H9 (cell line): ENCODE data around the gene DCDC2C. TPM values are rescaled to one million over a fixed set of nuclear protein-coding genes. Genes with fewer than 3 reads are reported as not detected.

ENCODE experiments used
- DNase-seq: peaks from one replicate; pipeline ENCODE4 v3.0.0-alpha.2; 2017
- H2AFZ ChIP-seq: one replicate; pipeline ENCODE4 v1.6.1; 2013; ENCODE audit warnings: mild to moderate bottlenecking, low read length, control low read depth, moderate library complexity
- H2AK5ac ChIP-seq: 2 replicates; pipeline ENCODE4 v1.6.1; 2013; ENCODE audit warnings: low read length, control low read depth, mixed read lengths; ENCODE audit not compliant: insufficient read length
- H2BK120ac ChIP-seq: one replicate; pipeline ENCODE4 v1.6.1; 2013; ENCODE audit warnings: low read depth, mild to moderate bottlenecking, low read length, control low read depth, inconsistent platforms; ENCODE audit not compliant: poor library complexity, severe bottlenecking
- H2BK12ac ChIP-seq: 2 replicates; pipeline ENCODE4 v1.6.1; 2013; ENCODE audit warnings: low read length, control low read depth, mixed read lengths, low read depth; ENCODE audit not compliant: insufficient read length
- H2BK15ac ChIP-seq: 2 replicates; pipeline ENCODE4 v1.6.1; 2013; ENCODE audit warnings: low read depth, low read length, control low read depth
- H2BK20ac ChIP-seq: one replicate; pipeline ENCODE4 v1.6.1; 2013; ENCODE audit warnings: low read depth, mild to moderate bottlenecking, low read length, control low read depth, inconsistent platforms; ENCODE audit not compliant: poor library complexity, severe bottlenecking
- H2BK5ac ChIP-seq: 2 replicates; pipeline ENCODE4 v1.6.1; 2013; ENCODE audit warnings: low read length, control low read depth, mixed read lengths; ENCODE audit not compliant: insufficient read length
- H3K14ac ChIP-seq: 2 replicates; pipeline ENCODE4 v1.6.1; 2013; ENCODE audit warnings: low read length, control low read depth; ENCODE audit not compliant: insufficient read depth
- H3K18ac ChIP-seq: 2 replicates; pipeline ENCODE4 v1.6.1; 2013; ENCODE audit warnings: low read depth, mild to moderate bottlenecking, mixed read lengths, low read length, control low read depth; ENCODE audit not compliant: insufficient read length
- H3K23ac ChIP-seq: 2 replicates; pipeline ENCODE4 v1.6.1; 2013; ENCODE audit warnings: low read length, control low read depth, mixed read lengths, low read depth; ENCODE audit not compliant: insufficient read length
- H3K23me2 ChIP-seq: 2 replicates; pipeline ENCODE4 v1.6.1; 2013; ENCODE audit warnings: low read depth, mild to moderate bottlenecking, mixed read lengths, low read length, control low read depth; ENCODE audit not compliant: insufficient read length, poor library complexity, severe bottlenecking
- H3K27ac ChIP-seq: 2 replicates; pipeline ENCODE4 v1.5.1; 2013; ENCODE audit warnings: low read length, control low read depth, mixed read lengths, low read depth; ENCODE audit not compliant: insufficient read length
- H3K27me3 ChIP-seq: 2 replicates; pipeline ENCODE4 v1.6.1; 2013; ENCODE audit warnings: low read length, control low read depth, inconsistent platforms; ENCODE audit not compliant: insufficient read depth
- H3K4ac ChIP-seq: 2 replicates; pipeline ENCODE4 v1.6.1; 2013; ENCODE audit warnings: low read depth, mild to moderate bottlenecking, control low read depth, inconsistent platforms, low read length, moderate library complexity
- H3K4me1 ChIP-seq: 2 replicates; pipeline ENCODE4 v1.6.1; 2013; ENCODE audit warnings: low read length, control low read depth, inconsistent platforms; ENCODE audit not compliant: insufficient read depth
- H3K4me2 ChIP-seq: 2 replicates; pipeline ENCODE4 v1.6.1; 2013; ENCODE audit warnings: low read length, control low read depth, mixed read lengths; ENCODE audit not compliant: insufficient read length, insufficient read depth
- H3K56ac ChIP-seq: 2 replicates; pipeline ENCODE4 v1.6.1; 2013; ENCODE audit warnings: low read depth, mild to moderate bottlenecking, mixed read lengths, low read length, control low read depth; ENCODE audit not compliant: insufficient read length
- H3K79me1 ChIP-seq: 2 replicates; pipeline ENCODE4 v1.6.1; 2013; ENCODE audit warnings: low read depth, mild to moderate bottlenecking, moderate library complexity, low read length, control low read depth, inconsistent platforms; ENCODE audit not compliant: insufficient read depth, poor library complexity, severe bottlenecking
- H3K79me2 ChIP-seq: 2 replicates; pipeline ENCODE4 v1.6.1; 2013; ENCODE audit warnings: low read length, control low read depth, inconsistent platforms; ENCODE audit not compliant: insufficient read depth
- H3K9ac ChIP-seq: 2 replicates; pipeline ENCODE4 v1.6.1; 2013; ENCODE audit warnings: low read length, control low read depth, mixed read lengths; ENCODE audit not compliant: insufficient read length; ENCODE audit errors: extremely low read depth
- H3K9me3 ChIP-seq: one replicate; pipeline ENCODE4 v1.6.1; 2013; ENCODE audit warnings: low read depth, low read length, inconsistent platforms; ENCODE audit not compliant: control insufficient read depth
- H3T11ph ChIP-seq: one replicate; pipeline ENCODE4 v1.6.1; 2013; ENCODE audit warnings: mild to moderate bottlenecking, low read length, control low read depth, inconsistent platforms
- H4K20me1 ChIP-seq: one replicate; pipeline ENCODE4 v1.6.1; 2013; ENCODE audit not compliant: control insufficient read depth, insufficient read length, insufficient read depth
- H4K5ac ChIP-seq: 2 replicates; pipeline ENCODE4 v1.6.1; 2013; ENCODE audit warnings: low read depth, mild to moderate bottlenecking, mixed read lengths, low read length, control low read depth; ENCODE audit not compliant: insufficient read length
- H4K8ac ChIP-seq: replicated peaks from 2 replicates; pipeline ENCODE4 v1.6.1; 2013; ENCODE audit warnings: low read length, control low read depth, mixed read lengths, low read depth; ENCODE audit not compliant: insufficient read length
- H4K91ac ChIP-seq: 2 replicates; pipeline ENCODE4 v1.6.1; 2013; ENCODE audit warnings: low read depth, mild to moderate bottlenecking, moderate library complexity, mixed read lengths, low read length, control low read depth; ENCODE audit not compliant: insufficient read length
- H3K27ac Mint-ChIP-seq, 3 experiments: 2 replicates in 2 of 3; 3 replicates in 1 of 3; pipeline ENCODE4 v1.8.0; 2020 to 2021; ENCODE audit warnings: mixed read lengths in 3 of 3, mild to moderate bottlenecking in 1 of 3, moderate library complexity in 1 of 3
- H3K27me3 Mint-ChIP-seq: 2 replicates; pipeline ENCODE4 v1.8.0; 2021; ENCODE audit warnings: low read depth, mild to moderate bottlenecking, moderate library complexity, mixed read lengths
- H3K36me3 Mint-ChIP-seq, 3 experiments: 2 replicates in 2 of 3; 3 replicates in 1 of 3; pipeline ENCODE4 v1.8.0; 2020 to 2021; ENCODE audit warnings: low read depth in 3 of 3, mixed read lengths in 3 of 3; ENCODE audit not compliant: insufficient read depth in 1 of 3
- H3K4me1 Mint-ChIP-seq, 2 experiments: 2 replicates each; pipeline ENCODE4 v1.8.0; 2020; ENCODE audit warnings: mixed read lengths in 2 of 2
- H3K4me3 Mint-ChIP-seq, 2 experiments: 2 replicates in 1 of 2; 3 replicates in 1 of 2; pipeline ENCODE4 v1.8.0; 2020 to 2021; ENCODE audit warnings: mild to moderate bottlenecking in 2 of 2, mixed read lengths in 2 of 2, moderate library complexity in 1 of 2
- H3K9me3 Mint-ChIP-seq, 2 experiments: 2 replicates in 1 of 2; 3 replicates in 1 of 2; pipeline ENCODE4 v1.8.0; 2020; ENCODE audit warnings: mild to moderate bottlenecking in 2 of 2, mixed read lengths in 2 of 2, moderate library complexity in 1 of 2
- CTCF ChIP-seq: fragments of 200-600 bp; sonication (generic); conservative IDR thresholded peaks from 3 replicates; pipeline ENCODE4 v1.8.0; 2021; ENCODE audit warnings: antibody characterized with exemption, mild to moderate bottlenecking
- WGBS: extraction: QIAGEN DNeasy Blood & Tissue Kit; methylation state at CpG from one replicate; pipeline ENCODE4 v1.1.7; 2013; ENCODE audit warnings: missing lambda C conversion rate, low lambda C conversion rate, mixed read lengths; ENCODE audit not compliant: insufficient read length; ENCODE audit errors: extremely low coverage; 5-methylcytosine and 5-hydroxymethylcytosine counted together
- total RNA-seq: library from RNA; stranded (reverse); gene quantifications from 2 replicates; pipeline ENCODE4 v1.2.1, GENCODE V29; 2021

DCDC2C gene
- total RNA-seq, 1 experiment from 2014 or later = not detected

- H3K14ac ChIP-seq = no peak overlapping the region
- no peak overlapping the region for H2BK12ac ChIP-seq
- no peaks in the 10 kb centered on the region for H3K79me2 ChIP-seq
- no peaks in the 10 kb centered on the region; the same call in 1 of the 2 replicates for H3K4me1 ChIP-seq
- no peak overlapping the region for H3T11ph ChIP-seq
- no peak overlapping the region for H3K56ac ChIP-seq
- no peak overlapping the region for H4K8ac ChIP-seq
- H2BK5ac ChIP-seq = no peak overlapping the region
- no peak overlapping the region for H3K4me2 ChIP-seq
- no peak for DNase-seq
- Mint-ChIP-seq H3K36me3 (no peaks in the 10 kb centered on the region; a peak in 2 of 7 replicates), H3K27me3 (peaks cover 14% of the 10 kb centered on the region), H3K4me1 (peaks cover 24 to 37% of the 10 kb centered on the region in 2 experiments), H3K4me3 (no peak overlapping the region), H3K27ac (no peak overlapping the region), H3K9me3 (peaks cover 0 to 2% of the 10 kb centered on the region in 2 experiments; a peak in 1 of 5 replicates)
- H2BK15ac ChIP-seq = no peak overlapping the region
- no peak overlapping the region for H3K18ac ChIP-seq
- no CpG with 5 or more reads among the region's 21 CpGs for WGBS
- H3K79me1 ChIP-seq = no peaks in the 10 kb centered on the region
- no peaks in the 10 kb centered on the region for H3K27me3 ChIP-seq
- no peak overlapping the region for H4K91ac ChIP-seq
- no peak overlapping the region for H2BK20ac ChIP-seq
- H3K9me3 ChIP-seq = no peaks in the 10 kb centered on the region
- H4K20me1 ChIP-seq = no peaks in the 10 kb centered on the region
- no peak for TF ChIP-seq CTCF
- H3K9ac ChIP-seq = no peak overlapping the region
- no peak overlapping the region for H3K27ac ChIP-seq
- H2AFZ ChIP-seq = no peak overlapping the region
- no peak overlapping the region for H3K23ac ChIP-seq
- H2AK5ac ChIP-seq = no peak overlapping the region
- no peak overlapping the region for H3K4ac ChIP-seq
- peaks cover 2% of the 10 kb centered on the region for H3K23me2 ChIP-seq
- H2BK120ac ChIP-seq = no peak overlapping the region
- H4K5ac ChIP-seq = no peak overlapping the region
Measured at GRCh38 chr2:3654531-3655225, 48.7 kb upstream of the DCDC2C start.
